GM12892 (cell line): ENCODE measurements around the gene YWHAH.

Experiments used
- POLR2A ChIP-seq: IDR thresholded peaks from 2 replicates; pipeline ENCODE4 v1.6.1; 2011; ENCODE audit warnings: low read depth, low read length, control low read depth
- POLR2AphosphoS5 ChIP-seq: IDR thresholded peaks from 2 replicates; pipeline ENCODE4 v1.6.1; 2011; ENCODE audit warnings: low read depth, low read length, control low read depth
- TAF1 ChIP-seq: IDR thresholded peaks from 2 replicates; pipeline ENCODE4 v1.6.1; 2011; ENCODE audit warnings: low read depth, mild to moderate bottlenecking, control low read depth, low read length, borderline replicate concordance

DNA sequence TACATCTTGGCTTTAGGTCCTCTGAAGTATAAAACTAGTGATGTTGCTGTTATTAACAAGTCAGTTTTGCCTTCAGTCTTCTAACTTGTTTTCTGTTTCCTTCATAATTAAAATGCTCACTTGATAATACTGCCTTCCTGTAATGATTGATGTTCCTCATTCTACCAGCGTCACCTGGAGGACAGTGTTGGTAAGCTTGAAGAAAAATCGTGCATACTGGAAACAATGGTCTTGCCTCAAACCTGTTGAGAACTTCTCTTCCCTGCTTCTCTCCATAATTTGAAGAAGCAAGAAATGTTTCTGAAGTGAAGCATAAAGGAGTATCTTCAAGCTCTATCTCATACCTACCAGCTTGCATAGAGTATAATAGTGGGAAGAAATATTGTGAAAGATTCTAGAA lies 3.0 kb downstream of the YWHAH start:
- no peak for TF ChIP-seq TAF1
- no peak for TF ChIP-seq POLR2A
- no peak for TF ChIP-seq POLR2AphosphoS5
